ENCODE data around the gene EGFLAM. TPM values are rescaled to one million over a fixed set of nuclear protein-coding genes. Genes with fewer than 3 reads are reported as not detected.

Gene EGFLAM
- total and polyA plus RNA-seq, 10 of the 15 experiments (the other 5 are each of a cell fraction or from before 2014, with no cell fraction given) = 0.37 TPM; not detected in 9

DNA sequence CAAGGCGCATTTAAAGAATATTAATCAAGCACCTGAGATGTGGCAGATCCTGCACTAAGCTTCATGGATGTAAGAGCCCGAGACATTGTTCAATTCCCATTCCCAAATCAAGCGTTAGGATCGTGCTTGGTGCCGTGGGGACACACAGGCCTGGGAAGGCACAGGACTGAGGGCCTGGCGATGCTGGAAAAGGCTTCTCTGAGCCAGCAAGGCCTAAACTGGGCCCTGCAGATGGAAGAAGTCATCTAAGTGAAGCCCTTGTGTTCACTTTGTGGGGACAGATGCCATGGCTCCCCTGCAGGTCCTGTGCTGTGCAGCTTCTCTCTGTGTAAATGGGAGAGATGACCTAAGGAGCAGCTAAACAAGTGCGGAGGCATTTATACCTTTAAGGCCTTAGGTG is 214.2 kb downstream of the EGFLAM start (continued):
- TF ChIP-seq MTA2 (IDR thresholded peaks at IDR 0.05; ENCODE audit: low read depth) (no peak), NKRF (conservative IDR thresholded peaks at IDR 0.05) (no peak), HDAC6 (IDR thresholded peaks at IDR 0.05; ENCODE audit: unreplicated experiment) (no peak), NFXL1 (IDR thresholded peaks at IDR 0.05; ENCODE audit: borderline replicate concordance) (no peak)

- no TSS peak for BruUV-seq (replicated peaks)
- in situ Hi-C loops (cut with MboI) = no loop called here
- Histone ChIP-seq H3K27ac (ENCODE audit: control insufficient read depth, insufficient read depth) (no peak overlapping the region), H3K27me3 (replicated peaks in 1 of 2; ENCODE audit: control insufficient read depth in 2 of 2, insufficient read depth in 2 of 2, low read length in 1 of 2) (peaks cover 0 to 2% of the 10 kb centered on the region in 2 experiments; a peak in 2 of 4 replicates), H3K79me2 (ENCODE audit: control insufficient read depth, insufficient read depth, low read length) (no peaks in the 10 kb centered on the region), H3K9me3 (replicated peaks; ENCODE audit: control insufficient read depth, insufficient read depth, low read length) (no peaks in the 10 kb centered on the region), H3K4me2 (ENCODE audit: control insufficient read depth, insufficient read depth) (no peak overlapping the region), H3K4me3 (no peak overlapping the region), H3K4me1 (ENCODE audit: control insufficient read depth, insufficient read depth, low read length) (no peaks in the 10 kb centered on the region), H2AFZ (ENCODE audit: control insufficient read depth, low read depth, low read length) (no peak overlapping the region), H3K36me3 (ENCODE audit: control insufficient read depth in 2 of 2, insufficient read depth in 2 of 2, low read length in 1 of 2) (no peaks in the 10 kb centered on the region), H3K9ac (ENCODE audit: control insufficient read depth, insufficient read depth, low read length) (no peak overlapping the region), H4K20me1 (ENCODE audit: control insufficient read depth, insufficient read depth) (no peaks in the 10 kb centered on the region)
- FAIRE-seq = no peak
- POLR2A ChIA-PET = interaction anchor here (0.5 kb wide), 1 partner anchor 1574 kb away, joined by 5 read pairs; no protein-coding TSS in a partner anchor
- intact Hi-C loops (cut with micrococcal nuclease; ENCODE audit: unreplicated experiment) = no loop called here
- SMC1A ChIA-PET (ENCODE audit: uncharacterized antibody, unreplicated experiment) = no interaction called here
- no peak for ATAC-seq
- CTCF ChIA-PET = interaction anchor here (1.1 to 2.3 kb wide), 2 partner anchors 31 to 90 kb away, joined by 3 to 6 read pairs; no protein-coding TSS in a partner anchor
- RAD21 ChIA-PET (ENCODE audit: unreplicated experiment) = no interaction called here
- 29% methylated on average over 8 of the region's 8 CpGs for WGBS (ENCODE audit: insufficient coverage, insufficient replicate concordance, low lambda C conversion rate, missing lambda C conversion rate)
- no peak for DNase-seq (ENCODE audit: low read depth, low spot score)
- TF ChIP-seq ASH2L (IDR thresholded peaks at IDR 0.05; ENCODE audit: borderline replicate concordance, low read depth) (no peak), DPF2 (IDR thresholded peaks at IDR 0.05) (no peak), KDM1A (IDR thresholded peaks at IDR 0.05; ENCODE audit: borderline replicate concordance) (no peak), BACH1 (IDR thresholded peaks at IDR 0.05; ENCODE audit: borderline replicate concordance) (no peak), ATF2 (IDR thresholded peaks at IDR 0.05; ENCODE audit: low read length) (no peak), RBBP5 (conservative IDR thresholded peaks at IDR 0.05) (no peak), TCF7 (IDR thresholded peaks at IDR 0.05; ENCODE audit: borderline replicate concordance) (no peak), SMAD5 (IDR thresholded peaks at IDR 0.05; ENCODE audit: low read depth) (no peak), GABPA (IDR thresholded peaks at IDR 0.05; ENCODE audit: low read depth) (no peak)
- TF ChIP-seq, protein P1, sequence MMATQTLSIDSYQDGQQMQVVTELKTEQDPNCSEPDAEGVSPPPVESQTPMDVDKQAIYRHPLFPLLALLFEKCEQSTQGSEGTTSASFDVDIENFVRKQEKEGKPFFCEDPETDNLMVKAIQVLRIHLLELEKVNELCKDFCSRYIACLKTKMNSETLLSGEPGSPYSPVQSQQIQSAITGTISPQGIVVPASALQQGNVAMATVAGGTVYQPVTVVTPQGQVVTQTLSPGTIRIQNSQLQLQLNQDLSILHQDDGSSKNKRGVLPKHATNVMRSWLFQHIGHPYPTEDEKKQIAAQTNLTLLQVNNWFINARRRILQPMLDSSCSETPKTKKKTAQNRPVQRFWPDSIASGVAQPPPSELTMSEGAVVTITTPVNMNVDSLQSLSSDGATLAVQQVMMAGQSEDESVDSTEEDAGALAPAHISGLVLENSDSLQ (IDR thresholded peaks at IDR 0.05) = no peak
- TF ChIP-seq, protein P2, sequence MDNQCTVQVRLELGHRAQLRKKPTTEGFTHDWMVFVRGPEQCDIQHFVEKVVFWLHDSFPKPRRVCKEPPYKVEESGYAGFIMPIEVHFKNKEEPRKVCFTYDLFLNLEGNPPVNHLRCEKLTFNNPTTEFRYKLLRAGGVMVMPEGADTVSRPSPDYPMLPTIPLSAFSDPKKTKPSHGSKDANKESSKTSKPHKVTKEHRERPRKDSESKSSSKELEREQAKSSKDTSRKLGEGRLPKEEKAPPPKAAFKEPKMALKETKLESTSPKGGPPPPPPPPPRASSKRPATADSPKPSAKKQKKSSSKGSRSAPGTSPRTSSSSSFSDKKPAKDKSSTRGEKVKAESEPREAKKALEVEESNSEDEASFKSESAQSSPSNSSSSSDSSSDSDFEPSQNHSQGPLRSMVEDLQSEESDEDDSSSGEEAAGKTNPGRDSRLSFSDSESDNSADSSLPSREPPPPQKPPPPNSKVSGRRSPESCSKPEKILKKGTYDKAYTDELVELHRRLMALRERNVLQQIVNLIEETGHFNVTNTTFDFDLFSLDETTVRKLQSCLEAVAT (IDR thresholded peaks at IDR 0.05) = no peak
- TF ChIP-seq, protein P3, sequence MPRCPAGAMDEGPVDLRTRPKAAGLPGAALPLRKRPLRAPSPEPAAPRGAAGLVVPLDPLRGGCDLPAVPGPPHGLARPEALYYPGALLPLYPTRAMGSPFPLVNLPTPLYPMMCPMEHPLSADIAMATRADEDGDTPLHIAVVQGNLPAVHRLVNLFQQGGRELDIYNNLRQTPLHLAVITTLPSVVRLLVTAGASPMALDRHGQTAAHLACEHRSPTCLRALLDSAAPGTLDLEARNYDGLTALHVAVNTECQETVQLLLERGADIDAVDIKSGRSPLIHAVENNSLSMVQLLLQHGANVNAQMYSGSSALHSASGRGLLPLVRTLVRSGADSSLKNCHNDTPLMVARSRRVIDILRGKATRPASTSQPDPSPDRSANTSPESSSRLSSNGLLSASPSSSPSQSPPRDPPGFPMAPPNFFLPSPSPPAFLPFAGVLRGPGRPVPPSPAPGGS (IDR thresholded peaks at IDR 0.05; ENCODE audit: borderline replicate concordance, insufficient read depth, low read depth, low read length, poor library complexity, severe bottlenecking) = no peak
Observed at GRCh38 chr5:38473008-38473407, 214.6 kb downstream of the EGFLAM start.

Data from GM12878 (cell line).